ENCODE data around the gene XYLT1.

The XYLT1 gene

DNA sequence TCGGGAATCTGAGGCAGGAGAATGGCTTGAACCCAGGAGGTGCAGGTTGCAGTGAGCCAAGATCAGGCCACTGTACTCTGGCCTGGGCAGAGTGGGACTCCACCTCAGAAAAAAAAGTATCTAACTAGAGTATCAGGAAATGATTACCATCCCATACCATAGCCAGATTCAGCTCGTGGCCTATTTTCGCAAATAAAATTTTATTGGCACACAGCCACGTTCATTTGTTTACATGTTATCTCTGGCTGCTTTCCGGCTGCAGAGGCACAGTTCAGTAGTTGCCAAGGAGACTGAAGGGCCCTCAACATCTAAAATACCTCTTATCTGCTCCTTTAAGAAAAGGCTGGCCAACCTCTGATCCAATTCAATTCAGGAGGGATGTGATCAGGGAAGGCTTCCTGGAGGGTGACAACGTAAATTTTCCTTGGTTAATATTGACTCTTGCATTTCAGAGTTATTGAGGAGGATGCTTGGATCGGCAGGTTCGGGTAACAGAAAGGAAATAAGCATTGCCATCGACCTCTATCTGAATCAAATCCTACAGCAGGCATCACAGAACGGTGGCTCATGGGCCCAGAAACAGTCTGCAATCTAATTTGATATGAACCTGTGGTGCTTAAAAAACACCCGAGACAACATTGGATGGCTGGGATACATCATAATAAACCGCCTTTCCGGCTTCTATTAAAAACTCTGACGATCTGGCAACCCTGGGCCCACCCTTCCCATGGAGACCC, 73.8 kb downstream of the XYLT1 start:
- no peak for DNase-seq

DNA sequence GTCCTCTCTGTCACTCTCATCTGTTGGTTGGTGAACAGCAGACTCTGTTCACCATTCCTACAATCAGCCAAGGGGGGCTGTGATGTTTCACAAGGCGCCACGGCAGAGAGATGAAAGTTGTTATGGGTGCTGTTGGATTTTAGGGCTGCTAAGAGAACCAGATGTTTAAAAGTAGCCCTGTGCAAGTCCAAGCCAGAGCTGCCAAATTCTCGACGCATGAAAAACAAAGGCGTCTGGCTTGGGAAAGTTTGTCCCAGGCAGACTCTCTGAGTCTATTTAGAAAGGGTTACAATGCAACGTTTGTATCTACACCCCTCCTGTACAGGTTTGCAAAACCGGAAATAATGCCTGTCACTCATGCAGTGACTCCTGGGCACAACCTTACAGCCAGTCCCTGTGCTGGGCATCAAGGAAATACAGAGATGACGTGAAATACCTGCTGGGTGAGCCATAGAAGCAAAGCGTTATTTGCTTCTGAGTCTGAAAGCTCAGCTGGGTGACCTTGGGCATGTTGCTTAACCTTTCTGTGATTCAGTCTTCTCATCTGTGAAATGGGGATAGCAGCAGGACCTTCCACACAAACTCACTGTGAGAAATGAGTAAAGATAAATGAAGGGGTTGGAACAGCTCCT, 74.8 kb downstream of the XYLT1 start:
- DNase-seq = no peak

DNA sequence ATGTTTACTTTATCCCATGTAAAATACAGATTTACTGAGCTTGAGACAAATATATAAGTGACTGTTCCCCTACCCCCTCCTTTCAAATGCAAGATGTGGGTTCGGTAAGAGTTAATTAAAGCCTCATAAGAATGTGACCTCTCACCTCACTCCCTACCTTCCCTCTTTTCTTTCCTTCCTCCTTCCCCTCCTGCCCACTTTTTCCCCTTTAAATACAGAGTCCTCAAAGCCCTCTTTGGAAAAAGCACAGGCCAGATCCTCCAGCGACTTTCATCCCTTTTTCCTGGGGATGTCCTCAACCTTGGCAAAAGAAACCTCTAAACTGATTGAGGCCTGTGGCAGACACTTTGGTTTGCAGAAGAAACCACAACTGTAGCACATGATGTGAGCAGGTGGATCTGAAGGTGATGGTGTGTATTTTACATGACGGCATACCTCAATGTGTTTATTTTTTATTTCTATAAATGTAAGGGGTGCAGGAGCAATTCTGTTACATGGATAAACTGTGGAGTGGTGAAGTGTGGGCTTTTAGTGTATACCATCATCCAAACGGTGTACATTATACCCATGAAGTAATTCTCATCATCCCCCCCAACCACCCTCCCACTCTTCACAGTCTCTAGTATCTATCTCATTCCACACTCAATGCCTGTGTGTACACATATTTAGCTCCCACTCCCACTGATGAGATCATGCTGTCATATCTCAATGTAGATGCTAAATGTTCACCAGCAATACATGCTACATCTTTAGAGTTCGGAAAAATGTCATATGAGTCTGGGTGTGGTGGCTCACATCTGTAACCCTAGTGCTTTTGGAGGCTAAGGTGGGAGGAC, 77.7 kb downstream of the XYLT1 start:
- DNase-seq = no peak

DNA sequence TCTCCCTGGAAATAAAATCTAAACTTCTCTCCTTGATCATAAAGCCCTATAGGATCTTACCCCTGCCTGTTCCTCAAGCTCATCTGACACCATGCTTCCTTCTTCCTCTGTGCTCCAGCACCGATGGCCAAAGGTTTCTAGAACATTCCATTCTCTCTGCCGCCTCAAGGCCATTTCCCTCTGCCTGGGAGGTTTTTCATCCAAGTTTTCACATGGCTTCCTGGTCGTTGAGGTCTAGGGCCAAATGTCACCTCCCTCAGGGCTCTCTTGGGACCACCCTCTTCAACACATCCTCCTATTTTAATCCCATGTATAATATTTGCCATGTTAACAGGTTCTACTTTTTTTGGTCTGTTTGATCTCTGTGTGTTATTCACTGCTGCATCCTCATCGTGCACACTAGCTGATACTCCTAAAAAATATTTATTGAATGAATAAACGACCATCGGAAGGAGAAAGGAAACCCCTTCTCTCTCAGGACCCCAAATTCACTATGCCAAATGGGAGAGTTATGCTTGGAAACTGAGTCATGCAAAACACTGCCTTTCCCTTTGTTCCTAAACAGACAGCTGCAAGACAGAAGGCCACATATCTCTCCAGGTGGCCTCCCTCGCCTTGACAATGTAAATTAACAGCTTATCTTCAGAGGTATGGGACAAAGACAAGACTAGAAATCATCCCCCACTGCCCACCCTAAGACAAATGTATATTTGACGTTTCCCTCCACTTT, 78.5 kb downstream of the XYLT1 start:
- no peak for DNase-seq

DNA sequence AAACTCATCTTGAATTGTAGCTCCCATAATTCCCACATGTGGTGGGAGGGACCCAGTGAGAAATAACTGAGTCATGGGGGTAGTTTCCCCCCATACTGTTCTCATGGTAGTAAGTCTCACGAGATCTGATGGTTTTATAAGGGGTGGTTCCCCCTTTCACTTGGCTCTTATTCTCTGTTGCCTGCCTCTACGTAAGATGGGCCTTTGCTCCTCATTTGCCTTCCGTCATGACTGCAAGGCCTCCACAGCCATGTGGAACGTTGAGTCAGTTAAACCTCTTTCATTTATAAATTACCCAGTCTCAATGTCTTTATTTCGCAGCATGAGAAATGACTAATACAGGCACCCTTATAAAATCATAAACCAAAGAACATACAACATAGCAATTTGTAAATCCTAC, 79.0 kb downstream of the XYLT1 start:
- no peak for DNase-seq

DNA sequence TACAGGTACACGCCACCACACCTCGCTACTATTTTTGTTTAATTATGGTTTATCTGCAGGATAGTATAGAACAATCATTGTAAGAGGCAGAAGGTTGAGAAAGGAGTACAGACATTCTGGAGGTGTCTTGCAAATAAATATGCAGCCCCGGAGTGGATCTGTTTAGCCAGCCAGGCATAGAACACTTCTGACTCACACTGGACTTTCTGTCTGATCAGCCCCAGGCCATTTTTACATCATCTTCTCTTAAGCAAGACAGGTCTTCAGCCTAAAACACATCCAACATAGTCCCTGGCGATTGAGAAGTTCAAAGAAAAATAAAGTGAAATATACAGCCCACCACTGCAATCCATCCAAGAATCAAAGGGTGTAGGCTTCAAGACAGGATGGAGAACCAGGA, 81.4 kb downstream of the XYLT1 start:
- DNase-seq = no peak

DNA sequence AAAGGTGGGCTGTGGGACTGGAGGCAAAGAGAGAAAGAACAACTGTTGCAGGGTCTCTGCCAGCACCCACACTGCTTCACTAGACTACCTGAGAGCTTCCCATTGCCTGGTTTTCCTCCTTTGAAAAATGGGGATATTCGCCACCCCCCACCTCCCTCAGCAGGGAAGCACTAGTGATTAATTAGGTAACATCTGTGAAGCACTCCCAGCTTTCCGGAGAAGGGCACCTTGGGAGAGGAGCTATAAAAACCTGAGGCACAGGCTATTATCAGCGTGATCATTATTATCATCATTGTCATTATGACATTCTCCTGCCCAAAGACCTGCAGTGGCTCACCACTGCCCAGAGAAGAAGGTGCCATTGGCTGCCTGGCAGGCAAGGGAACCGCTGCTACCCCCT, 83.5 kb downstream of the XYLT1 start:
- no peak for DNase-seq

DNA sequence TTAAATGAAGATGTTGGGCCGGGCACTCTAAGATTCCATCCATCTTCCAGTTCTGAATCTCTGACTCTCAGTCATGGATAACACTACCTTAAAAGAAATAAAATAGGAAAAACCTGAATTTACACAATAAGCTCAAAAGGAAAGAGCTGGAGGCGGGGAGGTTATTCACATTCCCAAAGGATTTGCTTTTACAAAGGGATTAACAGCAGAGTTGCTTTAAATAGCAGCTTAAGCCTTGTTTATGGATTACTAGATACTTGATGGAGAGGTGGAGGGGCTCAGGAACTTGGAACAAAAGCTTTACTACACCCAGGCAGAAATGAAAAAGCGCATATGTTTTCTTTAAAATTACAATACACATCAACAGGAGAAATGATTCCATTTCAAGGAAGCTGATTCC, 84.5 kb downstream of the XYLT1 start:
- DNase-seq = no peak

DNA sequence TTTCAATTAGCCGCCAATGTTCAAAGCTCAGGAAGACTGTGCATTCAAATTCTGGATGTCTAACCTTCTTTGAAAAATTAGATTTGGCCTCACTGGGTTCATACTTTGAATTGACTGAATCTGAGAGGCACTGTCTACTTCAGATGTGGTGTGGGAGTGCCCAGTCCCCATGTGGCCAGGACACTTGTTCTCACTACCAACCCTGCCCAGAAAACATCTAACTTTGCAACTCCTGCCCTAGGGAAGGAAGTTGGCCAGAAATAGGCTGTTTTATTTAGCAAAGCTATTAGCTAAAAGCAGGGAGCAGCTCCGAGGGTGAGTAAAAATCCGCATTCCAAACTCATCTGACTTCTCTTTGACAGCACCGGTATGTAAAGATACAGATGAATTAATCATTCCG, 86.3 kb downstream of the XYLT1 start:
- DNase-seq = no peak

DNA sequence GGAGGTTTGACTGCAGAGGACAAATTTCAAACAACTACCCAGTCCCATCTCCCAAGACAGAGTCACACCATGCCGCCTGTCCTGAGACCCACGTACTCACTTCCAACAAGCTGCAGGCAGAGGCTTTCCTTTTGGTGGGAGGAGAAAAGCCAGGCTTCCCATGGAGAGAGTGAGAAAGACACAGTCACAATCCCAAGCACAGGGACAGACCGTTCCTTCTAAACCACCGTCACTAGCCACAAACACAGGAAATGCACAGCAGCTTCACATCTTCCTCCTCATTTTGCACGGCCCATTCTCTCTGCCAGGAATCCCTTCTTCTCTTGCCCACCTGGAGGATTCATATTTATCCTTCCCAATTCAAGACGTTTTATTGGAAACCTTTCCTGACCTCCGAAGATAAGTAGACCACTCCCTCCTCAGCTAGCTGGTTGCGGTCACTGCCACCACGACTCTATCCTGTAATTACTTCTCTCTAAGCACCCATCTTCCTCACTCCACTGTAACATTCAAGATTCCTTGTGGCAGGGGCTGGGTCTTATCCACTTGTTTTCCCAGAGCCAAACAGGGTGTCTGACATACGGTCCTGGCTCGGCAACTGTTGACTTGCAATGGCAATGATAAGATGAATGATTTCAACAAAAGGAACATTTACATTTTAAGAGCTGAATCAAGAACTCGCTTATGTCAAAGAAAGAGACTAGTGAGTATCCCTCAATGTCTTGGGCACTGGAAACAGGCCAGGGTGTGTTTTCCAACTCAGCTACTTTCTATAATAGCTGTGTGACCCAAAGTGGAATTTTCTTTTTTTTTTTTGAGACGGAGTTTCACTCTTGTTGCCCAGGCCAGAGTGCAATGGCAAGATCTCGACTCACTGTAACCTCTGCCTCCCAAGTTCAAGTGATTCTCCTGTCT, 87.6 kb downstream of the XYLT1 start:
- DNase-seq = no peak

DNA sequence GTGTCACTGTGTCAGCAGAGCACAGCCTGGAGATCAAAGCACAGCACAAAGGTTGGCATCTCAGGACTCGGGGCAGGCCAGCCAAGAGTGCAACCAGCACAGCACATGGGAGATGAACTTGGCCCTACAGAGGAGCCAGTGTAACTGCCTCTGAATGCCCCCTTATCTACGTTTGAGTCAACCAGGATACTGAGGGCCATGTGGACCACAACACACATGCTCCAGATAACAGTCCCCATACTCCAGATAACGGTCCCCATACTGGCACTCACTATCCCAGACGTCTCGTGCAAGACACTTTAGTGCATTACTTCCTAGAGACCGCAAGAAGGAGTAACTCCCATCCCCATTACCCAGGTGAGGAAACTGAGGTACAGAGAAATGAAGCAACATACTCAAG, 88.2 kb downstream of the XYLT1 start:
- DNase-seq = no peak

DNA sequence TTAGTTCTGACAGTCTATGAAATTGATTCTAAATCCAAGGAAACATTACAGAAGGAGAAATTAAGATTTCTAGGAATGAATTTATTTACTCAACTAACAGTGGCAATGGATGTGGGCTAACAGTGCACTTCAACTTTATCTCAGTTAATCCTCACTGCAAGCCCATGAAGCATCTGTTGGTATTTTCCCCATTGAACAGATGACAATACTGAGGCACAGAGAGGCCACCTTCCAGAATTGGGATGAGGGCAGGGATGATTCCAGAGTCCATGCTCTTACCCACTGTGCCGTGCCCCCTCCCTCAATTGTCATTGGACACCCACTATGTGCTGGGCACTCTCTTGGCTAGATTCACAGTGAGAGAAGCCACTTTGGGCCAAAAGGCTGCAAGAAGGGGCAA, 89.0 kb downstream of the XYLT1 start:
- no peak for DNase-seq

DNA sequence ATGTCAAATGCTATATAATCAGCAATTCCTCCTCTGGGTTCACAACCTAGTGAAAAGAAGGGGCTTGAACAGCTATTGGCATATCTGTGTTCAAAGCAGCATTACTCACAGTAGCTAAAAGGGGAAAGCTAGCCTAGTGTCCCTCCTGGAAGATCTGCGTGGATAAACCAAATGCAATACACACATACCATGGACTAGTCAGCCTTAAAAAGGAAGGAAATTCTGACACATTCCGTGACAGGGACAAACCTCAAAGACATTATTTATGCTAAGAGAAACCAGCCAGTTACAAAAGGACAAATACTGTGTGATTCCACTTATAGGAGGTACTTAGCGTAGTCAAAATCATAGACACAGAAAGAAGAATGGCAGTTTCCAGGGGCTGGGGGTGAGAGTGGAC, 90.1 kb downstream of the XYLT1 start:
- DNase-seq = no peak

DNA sequence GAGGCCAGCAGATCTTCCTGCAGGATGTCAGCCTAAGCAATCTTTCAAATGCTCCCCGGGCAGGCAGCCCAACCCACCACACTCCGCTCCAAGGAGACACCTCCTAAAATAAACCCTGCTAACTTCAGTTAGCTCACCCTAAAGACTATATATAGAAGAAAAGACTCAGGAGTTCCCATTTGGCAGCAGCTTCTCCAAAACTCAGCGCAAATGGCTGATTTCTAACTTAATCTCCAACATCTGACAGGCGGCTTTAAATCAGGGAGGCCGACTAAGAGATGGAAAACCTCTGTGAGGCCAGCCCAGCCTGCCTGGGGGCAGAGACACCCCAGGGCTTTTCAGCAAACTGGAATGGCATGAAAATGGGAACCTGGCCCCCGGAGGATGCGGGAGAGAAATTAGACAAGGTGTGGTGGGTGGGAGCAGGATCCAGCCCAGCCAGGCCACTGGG, 91.6 kb downstream of the XYLT1 start:
- no peak for DNase-seq

DNA sequence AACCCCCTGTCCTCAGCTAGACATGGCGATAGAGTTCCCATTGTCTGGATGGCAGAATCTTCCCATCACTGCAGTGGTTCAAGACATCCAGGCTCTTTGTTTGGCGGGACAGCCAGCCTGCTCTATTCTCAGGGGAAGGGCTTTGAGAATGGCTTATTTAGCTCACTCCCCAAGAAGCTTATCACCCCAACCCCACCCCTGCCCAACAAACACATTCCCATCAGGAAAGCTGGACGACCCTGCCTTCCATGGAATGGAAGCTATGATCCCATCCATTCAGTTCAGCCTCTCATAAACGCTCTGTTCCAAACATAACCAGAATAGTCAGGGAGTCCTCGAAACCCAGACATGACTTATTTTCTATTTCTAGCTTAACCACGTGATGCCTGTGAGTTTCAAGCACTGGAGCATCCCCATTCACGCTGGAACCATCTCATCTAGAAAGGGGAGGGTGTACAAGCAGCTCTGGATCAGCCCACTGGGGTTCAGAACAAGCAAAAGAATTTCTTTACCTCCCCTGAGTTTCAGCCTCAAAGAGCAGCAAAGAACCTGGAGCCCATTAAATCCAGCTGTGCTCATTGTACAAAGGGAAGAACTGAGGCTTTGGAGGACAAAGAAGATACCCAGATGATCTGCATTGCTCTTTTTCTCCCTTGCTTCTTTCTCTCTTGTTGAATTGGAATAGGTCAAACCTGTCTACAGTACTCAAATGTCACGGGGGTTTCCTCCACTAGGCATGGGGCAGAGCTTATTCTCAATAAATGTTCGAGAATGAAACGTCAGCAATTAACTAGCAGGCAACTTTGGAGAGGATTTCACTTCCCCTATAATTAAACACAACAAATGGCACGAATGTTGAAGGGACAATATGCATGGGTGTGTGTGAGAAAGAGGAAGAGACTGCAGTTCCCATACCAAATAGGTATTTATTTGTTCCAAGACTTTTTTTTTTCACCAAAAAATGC, 93.1 kb downstream of the XYLT1 start:
- no peak for DNase-seq

DNA sequence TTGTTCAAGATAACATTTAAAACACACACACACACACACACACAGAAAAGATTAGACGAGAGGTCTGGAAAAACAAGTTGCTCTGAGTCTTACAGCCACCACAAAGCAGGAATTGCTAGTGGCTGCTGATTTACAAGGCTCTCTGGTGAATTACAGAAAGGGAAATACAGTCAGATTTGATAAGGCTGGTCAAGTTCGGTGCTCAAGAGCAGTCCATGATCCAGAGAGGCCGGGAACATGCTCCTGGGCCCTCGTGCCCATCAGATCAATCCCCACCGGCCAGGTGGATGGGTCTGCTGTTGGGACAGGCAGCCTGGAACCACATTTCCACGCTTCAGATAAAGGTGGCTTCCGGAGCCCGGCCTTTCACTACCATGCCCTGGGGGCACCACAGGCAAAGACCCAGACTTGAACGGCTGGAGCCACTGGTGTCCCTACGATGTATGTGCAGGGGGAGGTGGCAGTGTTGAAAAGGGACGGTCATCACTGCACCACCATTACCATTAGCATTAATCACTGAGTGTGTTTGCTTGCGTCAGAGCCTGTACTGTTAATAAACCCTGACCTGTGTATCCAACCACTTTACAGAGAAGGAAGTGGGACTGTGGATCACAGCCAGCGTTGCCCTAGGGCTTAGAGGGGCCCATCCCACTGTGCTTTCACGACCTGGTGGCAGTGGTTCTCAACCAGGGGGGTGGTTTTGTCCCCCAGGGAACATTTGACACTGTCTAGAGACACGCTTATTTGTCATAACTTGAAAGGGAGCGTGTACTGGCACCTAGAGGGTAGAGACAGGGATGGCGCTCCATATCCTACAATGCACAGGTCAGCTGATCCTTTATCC, 95.1 kb downstream of the XYLT1 start:
- no peak for DNase-seq

DNA sequence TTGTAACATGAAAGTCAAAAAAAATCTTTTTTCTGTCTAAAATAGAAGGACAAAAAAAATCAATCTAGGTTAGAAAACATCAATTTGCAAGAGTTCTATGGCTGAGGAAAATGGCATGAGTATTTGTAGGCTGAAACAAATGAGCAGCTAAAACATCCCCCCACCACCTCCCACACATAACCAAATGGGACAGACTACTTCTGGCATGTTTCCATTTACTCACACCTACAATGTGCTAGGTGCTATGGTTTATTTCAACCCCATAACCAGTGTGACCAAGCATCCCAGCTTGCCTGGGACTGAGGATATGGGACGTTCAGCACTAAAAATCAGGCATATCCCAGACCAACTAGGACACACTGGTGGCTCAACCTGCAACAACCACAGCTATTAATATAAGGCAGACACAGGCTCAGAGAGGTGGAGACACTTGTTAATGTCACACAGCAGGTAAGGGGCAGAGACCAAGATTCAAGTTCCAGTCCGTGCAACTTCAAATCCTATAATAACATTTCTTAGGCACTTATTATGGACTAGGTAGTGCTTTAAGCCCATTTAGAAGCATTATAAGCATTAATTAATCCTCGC, 96.0 kb downstream of the XYLT1 start:
- no peak for DNase-seq

DNA sequence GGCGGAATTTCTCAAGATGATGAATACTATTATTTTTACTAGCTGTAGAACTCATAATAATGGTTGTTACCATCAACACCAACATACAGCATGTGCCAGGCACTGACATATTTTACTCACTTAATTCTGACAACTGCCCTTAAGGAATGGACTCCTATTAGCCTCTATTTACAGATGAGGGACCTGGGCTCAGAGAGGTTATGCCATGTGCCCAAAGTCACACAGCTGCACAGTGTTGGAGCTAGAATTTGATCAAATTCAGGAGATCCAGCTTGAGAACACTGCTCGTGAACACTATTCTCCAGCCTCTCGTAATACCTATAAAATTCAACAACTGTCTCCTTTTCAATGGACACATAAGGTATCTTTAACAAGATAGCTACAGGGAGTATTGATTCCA, 97.2 kb downstream of the XYLT1 start:
- DNase-seq = no peak

DNA sequence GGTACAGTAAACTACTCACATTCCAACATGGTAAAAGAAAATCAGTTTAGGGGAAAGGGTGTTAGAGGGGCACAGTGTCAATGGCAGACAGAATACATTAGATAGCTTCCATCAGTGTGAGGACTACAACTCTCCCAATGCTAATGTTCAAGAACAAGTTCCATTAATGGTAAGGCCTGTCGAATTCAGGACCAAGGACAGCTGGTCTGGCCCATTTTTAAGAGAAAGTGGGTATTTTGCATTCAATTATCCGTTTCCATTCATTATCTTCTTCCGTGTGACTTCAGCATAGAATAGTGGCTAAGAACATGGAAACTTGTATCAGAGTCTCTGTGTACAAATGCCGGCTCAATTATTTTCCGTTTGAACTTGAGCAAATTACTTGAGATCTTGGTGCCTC, 98.4 kb downstream of the XYLT1 start:
- DNase-seq = no peak

DNA sequence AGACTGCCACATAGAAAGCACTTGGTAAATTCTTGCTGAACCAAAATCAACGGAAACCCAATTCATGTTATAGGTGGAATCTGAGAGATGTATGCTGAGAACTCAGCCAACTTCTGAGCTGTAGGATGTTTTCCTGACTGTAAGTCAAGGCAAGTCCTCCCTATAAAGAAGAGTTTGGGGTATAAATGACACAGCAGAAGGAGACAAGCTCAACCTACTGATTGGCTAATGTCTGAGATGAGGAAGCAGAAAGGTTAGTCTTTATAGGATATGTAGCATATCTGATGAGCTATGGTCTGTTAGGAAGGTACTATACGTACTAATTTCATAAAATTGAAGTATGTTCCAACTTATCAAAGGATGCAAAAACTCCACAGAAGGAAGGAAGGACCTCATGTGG, 99.5 kb downstream of the XYLT1 start:
- DNase-seq = no peak

Data from activated CD4-positive, alpha-beta T cell treated with anti-CD3 and anti-CD28 coated beads for 1 hour (primary cell).